B cell (primary cell): ENCODE results near the gene PLCZ1. TPM values are rescaled to one million over a fixed set of nuclear protein-coding genes. Genes with fewer than 3 reads are reported as not detected.

Experiments used
- polyA plus RNA-seq: library from polyadenylated mRNA; depleted of rRNA; stranded (reverse); fragments of >200 nt; gene quantifications from 2 replicates; pipeline ENCODE4 v1.2.3, GENCODE V29; 2012
- total RNA-seq, 2 donors: library from RNA; stranded (reverse); fragments of 120-200 nt in 1 of 2; gene quantifications; 1 replicate in 1 of 2; 2 replicates in 1 of 2; pipeline versions ENCODE4 v1.2.3 to v1.2.4, GENCODE V29; 2013 to 2022

PLCZ1 gene
- total and polyA plus RNA-seq, 2 donors (not counting 1 experiment from before 2014, with no cell fraction given) = not detected

Other genes with a start within 250 kb of the PLCZ1 start
- gene CAPZA3, start 107 bp upstream of the PLCZ1 start, total RNA-seq = not detected in 2 replicates
- gene CAPZA3, start 107 bp upstream of the PLCZ1 start, polyA plus RNA-seq = not detected in 2 replicates